Erythroblast (primary cell): Measurements from ENCODE around the gene HDAC11.
"Not testable (repeated sequence)": the region's sequence is repeated elsewhere in the genome, so short reads cannot be mapped to it uniquely, and the experiment has no call there.

ENCODE experiments used
- DNase-seq, 2 experiments: peaks; one replicate each; lab custom pipeline; 2025; lab: John Stamatoyannopoulos, UW
- GATA1 ChIP-seq: IDR thresholded peaks from 2 replicates; pipeline ENCODE4 v1.6.1; 2011; ENCODE audit warnings: low read depth, mild to moderate bottlenecking, control low read depth, low read length, moderate library complexity
- POLR2A ChIP-seq: IDR thresholded peaks from 2 replicates; pipeline ENCODE4 v1.6.1; 2011; ENCODE audit warnings: mild to moderate bottlenecking, low read length

The HDAC11 gene, protein sequence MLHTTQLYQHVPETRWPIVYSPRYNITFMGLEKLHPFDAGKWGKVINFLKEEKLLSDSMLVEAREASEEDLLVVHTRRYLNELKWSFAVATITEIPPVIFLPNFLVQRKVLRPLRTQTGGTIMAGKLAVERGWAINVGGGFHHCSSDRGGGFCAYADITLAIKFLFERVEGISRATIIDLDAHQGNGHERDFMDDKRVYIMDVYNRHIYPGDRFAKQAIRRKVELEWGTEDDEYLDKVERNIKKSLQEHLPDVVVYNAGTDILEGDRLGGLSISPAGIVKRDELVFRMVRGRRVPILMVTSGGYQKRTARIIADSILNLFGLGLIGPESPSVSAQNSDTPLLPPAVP

DNA sequence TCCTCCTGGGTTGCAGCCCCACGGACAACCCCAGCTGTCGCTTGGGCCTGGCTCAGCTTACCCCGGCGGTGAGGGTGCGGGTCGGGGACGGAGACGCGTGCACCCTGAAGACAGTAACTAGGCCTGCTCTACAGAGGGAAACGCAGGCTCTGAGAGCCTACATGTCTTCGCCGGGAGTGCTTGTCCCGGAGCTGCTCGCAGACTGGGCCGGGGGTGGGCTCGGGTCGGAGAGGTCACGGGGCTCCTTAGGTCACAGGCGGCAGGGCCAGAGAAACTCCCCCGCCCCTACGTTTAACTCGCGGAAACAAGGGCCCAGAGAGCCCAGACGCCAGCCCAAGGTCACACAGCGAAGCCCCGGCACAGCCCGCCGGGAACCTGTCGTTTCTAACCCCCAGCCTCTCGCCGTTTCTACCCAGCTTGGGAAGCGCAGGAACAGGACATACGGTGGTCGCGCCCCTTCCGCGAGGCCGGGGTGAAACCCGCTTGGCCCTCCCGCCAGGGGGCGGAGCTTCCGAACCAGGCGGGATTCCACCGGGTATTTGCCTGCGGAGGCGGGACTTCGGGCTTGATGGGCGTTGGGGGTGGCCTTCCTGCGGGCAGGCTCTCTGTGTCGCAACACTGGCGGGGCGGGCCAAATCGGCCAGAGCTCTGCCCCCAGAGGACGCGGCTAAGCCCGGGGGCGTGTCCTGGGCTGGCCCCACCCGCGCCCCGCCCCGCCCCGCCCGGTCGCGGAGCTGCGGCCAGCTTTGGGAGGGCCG is at the start of gene HDAC11:
Gene HDAC11, plus strand, starts transcription at position 725 of the 758 bp plus-strand sequence. CDS start 42 bp downstream, outside the sequence.
- peak; percentile 64 for TF ChIP-seq POLR2A
- no peak for TF ChIP-seq GATA1
- peak; percentile 97 to 98 for DNase-seq

DNA sequence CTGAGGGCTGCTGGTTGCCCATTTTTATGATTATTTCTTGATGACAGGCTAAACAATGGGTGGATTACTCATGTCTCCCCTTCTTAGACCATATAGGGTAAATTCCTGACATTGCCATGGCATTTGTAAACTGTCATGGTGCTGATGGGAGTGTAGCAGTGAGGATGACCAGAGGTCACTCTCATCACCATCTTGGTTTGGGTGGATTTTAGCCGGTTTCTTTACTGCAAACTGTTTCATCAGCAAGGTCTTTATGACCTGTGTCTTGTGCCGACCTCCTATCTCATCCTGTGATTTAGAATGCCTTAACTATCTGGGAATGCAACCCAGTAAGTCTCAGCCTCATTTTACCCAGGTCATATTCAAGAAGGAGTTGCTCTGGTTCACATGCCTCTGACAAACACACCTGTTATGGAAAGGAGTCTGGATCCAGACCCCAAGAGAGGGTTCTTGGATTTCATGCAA is 49.7 kb upstream of the HDAC11 start:
- not testable (repeated sequence) for DNase-seq

DNA sequence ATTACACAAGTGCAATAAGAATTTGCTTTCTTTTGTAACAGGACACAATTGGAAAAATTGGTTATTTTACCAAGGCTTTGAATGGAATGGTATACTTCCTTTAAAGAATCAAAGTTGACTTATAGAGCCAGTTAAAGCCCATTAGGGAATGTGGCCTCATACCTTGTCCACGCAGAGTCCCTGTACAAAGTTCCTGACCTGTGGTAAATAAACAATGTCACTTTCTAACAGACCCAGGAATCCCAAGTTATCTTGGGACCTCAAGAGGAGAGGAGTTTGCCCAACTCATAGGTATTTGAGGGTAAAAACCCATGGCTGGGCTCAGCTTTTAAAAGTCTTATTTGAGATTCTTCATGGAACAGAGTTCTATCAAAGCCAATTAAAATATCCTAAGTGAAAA is 48.0 kb upstream of the HDAC11 start:
- TF ChIP-seq POLR2A: no peak
- TF ChIP-seq GATA1: no peak
- DNase-seq: no peak

DNA sequence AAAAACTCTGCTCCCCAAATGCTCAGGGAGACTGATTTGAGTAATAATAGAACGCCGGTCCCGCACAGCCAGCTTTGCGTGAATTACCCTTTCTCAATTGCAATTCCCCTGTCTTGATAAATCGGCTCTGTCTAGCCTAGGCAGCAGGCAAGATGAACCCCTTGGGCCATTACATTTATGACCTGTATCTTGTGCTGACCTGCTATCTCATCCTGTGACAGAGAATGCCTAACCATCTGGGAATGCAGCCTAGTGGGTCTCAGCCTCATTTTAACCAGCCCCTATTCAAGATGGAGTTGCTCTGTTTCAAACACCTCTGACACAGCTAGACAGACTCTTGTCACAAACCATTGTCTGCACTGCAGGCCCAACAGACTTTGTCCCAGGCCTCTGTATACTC is 46.2 kb upstream of the HDAC11 start:
- TF ChIP-seq POLR2A (no peak), GATA1 (no peak)
- DNase-seq: no peak

DNA sequence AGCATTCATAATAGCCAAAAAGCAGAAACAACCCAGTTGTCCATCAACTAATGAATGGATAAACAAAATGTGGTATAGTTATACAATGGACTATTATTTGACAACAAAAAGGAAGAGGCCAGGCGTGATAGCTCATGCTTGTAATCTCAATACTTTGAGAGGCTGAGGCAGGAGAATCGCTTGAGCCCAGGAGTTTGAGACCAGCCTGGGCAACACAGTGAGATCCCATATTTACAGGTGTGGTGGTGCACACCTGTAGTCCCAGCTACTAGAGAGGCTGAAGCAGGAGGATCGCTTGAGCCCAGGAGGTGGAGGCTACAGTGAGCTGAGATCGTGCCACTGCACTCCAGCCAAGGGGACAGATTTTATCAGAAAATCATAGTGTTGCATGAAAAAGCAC is 43.9 kb upstream of the HDAC11 start:
- not testable (repeated sequence) for DNase-seq

DNA sequence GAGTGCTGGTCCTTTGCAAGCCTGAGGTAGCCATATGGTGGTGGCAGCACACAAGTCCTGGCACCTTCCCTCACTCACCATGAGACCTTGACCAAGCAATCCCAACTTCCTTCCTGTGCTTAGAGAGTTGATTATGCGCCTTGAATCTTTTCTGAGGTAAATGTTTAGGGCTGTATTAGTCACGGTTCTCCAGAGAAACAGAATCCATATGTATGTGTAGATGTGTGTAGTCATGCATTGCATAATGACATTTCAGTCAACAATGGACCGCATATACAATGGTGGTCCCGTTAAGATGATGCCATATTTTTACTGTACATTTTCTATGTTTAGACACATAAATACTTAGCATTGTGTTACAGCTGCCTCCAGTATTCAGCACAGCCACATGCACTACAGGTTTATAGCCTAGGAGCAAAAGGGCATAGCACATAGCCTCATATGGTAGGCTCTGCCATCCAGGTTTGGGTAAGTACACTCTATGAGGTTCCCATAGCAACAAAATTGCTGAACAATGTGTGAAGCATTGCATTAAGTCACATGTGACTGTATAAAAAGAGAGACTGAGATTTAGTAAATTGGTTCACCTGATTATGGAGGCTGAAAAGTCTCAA is 39.8 kb upstream of the HDAC11 start:
- no peak for DNase-seq
- TF ChIP-seq POLR2A (no peak), GATA1 (no peak)

DNA sequence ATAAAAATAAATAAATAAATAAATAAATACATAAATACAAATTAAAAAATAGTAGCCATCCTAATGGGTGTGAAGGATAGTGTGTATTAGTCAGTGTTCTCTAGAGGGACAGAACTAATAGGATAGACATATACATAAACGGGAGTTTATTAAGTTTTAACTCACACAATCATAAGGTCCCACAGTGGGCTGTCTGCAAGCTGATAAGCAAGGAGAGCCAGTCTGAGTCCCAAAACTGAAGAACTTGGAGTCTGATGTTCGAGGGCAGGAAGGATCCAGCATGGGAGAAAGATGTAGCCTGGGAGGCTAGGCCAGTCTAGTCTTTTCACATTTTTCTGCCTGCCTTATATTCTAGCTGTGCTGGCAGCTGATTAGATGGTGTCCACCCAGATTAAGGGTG is 37.2 kb upstream of the HDAC11 start:
- DNase-seq: peak in 1 of 2 experiments; percentile 52

DNA sequence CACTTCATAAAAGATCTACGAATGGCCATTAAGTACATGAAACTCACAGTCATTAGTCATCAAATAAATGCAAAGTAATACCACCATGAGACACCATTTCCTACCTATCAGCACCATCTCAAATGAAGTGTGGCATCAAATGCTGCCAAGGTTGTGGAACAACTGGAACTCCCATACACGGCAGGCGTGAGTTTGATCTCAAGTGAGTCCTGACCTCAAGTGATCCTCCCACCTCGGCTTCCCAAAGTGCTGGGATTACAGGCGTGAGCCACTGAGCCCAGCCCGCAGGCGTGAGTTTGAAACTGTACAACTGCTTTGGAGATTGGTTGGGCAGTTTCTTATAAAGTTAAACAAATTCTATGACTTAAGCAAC is 28.8 kb upstream of the HDAC11 start:
- DNase-seq: peak; percentile 75 to 80
- TF ChIP-seq GATA1 (no peak), POLR2A (no peak)

DNA sequence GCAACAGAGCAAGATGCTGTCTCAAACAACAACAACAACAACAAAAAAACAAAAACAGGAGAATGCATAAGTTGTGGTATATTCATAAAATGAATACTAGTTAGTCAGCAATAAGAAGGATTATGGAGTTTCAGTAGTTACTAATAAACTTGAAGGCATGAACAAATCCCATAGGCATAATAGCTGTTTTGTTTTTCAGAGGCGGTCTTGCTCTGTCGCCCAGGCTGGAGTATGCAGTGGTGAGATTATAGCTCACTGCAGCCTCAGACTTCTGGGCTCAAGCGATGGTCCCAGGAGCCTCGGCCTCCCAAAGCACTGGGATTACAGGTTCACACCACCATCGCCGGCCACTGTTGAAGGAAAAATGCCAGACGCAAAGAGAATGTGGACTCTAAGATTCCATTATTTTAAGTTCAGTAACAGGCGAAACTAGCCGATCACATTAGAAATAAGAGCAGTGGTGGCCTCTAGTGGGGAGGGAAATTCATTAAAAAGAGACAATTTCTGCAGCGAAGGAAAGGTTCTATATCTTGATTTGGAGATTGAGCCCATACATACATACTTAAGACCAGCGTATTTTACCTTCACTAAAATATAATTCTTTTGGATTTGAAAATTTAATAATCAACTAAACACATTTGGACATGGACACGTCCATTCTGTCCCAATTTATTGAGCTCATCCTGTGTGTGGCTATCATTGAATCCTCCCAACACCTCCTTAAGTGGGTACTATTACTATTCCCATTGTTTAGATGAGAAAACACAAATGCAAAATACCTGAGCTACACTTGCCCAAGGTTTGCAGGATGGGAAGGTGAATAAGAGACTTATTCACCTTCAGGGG is 27.4 kb upstream of the HDAC11 start:
- TF ChIP-seq GATA1 (no peak), POLR2A (no peak)

DNA sequence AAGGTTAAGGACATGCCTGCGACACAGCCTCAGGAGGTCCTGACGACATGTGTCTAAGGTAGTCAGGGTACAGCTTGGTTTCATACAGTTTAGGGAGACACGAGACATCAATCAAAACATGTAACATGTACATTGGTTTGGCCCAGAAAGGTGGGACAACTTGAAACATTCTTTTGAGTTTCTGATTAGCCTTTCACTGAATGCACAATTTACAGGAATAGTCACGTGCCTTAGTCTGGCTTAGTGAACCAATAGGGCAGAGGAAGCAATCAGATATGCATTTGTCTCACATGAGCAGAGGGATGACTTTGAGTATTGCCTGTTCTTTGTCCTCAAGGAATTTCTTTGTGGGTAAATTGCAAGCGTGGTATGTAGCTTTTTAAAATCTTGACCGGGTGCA is 24.5 kb upstream of the HDAC11 start:
- peak in 1 of 2 experiments; percentile 15 for DNase-seq
- TF ChIP-seq POLR2A (no peak), GATA1 (no peak)

More for the DNA sequence above, 27.4 kb upstream of the HDAC11 start:
- DNase-seq: peak; percentile 71 to 73

DNA sequence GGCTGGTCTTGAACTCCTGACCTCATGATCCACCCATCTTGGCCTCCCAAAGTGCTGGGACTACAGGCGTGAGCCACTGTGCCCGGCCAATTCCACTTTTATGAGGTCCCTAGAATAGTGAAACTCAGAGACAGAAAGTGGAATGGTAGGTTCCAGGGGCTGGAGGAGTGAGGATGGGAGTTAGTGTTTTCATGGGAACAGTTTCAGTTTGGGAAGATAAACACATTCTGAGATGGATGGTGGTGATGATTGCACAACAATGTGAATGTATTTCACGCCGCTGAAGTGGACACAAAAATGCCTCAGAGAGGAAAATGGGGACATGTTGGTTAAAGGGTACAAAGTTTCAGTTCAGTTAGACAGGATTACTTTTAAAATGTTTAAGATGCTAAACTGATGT is 22.5 kb upstream of the HDAC11 start:
- TF ChIP-seq GATA1 (no peak), POLR2A (no peak)
- no peak for DNase-seq

DNA sequence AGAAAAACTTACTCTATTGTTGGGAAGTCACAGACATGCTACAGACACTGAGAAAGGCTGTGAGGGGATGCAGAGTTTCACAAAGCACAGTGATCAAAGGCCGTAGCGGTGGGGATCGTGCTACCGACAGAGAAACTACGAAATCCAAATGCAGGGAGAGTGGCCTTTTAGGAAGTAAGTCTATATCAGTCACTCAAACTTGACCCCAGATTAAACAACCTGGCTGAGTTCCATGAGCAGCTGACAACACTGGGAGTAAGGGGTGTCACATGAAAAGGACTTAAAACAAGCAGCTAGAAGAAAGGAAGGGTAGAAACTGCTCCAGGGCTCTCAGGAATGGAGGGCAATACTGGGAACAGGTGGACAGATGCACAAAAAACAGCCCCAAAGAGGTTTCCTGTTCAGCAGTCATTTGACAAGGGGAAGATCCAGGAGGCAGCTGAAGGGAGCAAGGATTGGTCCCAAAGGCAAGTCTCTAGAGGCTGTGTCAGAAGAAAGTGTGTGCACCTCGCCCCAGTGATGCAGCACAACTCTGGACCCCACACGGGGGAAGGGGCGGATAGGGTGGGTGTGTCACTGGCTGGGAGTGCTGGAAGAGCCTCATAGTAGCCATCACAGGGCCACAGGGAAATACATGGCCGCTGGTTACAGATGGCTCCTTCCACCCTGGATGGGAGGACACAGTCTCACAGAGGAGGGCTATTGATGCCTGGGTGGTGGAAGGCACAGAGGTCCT is 20.3 kb upstream of the HDAC11 start:
- TF ChIP-seq POLR2A: no peak
- TF ChIP-seq GATA1: no peak
- peak in 1 of 2 experiments; percentile 15 for DNase-seq

DNA sequence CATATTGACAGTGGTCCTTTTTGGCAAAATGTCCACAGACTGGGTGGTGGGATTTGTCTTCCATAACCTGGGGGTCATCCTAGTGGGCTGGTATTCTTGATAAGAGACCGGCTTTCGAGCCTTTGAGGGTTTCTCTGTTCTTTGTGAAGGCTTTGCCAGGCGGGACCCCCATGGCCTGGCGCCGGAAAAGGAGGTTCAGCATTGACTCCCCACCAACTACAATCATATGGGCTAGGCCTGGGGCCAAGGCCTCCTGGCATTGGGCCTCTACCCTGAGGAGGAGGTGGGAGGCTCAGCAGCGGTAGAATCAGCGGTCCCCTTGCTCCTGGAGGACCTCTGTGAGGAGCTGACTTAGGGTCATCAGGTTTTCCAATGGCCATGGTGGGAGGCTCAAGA is 19.8 kb upstream of the HDAC11 start:
- TF ChIP-seq GATA1 (no peak), POLR2A (no peak)
- DNase-seq: no peak
